AG09319 (cell line): Measurements from ENCODE around the gene ACOT12.

ENCODE experiments used
- DNase-seq: peaks from one replicate; pipeline ENCODE4 v3.0.0-alpha.2; 2010; ENCODE audit warnings: low read depth; ENCODE audit errors: extremely low read depth
- CTCF ChIP-seq: IDR thresholded peaks from 2 replicates; pipeline ENCODE4 v1.5.1; 2011; ENCODE audit warnings: low read depth, mild to moderate bottlenecking, inconsistent platforms, low read length, moderate library complexity

Gene ACOT12

GRCh38 chr5:81400375-81400774 is 6.4 kb upstream of the ACOT12 start:
- DNase-seq: no peak

DNA sequence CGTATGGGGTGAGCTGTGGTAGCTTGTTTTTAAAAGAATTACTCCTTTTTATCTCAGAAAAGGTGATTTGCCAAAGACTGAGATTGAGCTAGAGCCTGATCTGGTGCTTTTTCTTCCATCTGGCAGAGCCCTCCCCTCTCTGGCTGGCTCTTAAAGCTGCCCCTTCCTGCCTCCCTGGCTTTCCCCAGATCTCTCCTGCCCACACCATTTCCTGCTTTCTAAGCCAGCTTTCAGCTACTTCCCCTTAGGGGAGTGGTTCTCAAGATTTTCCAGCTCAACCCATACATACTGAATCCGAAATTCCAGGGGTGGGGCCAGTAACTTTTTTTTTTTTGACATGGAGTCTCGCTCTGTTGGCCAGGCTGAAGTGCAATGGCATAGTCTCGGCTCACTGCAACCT is 4.8 kb upstream of the ACOT12 start:
- no peak for DNase-seq
- no peak for TF ChIP-seq CTCF

More at GRCh38 chr5:81400375-81400774, 6.4 kb upstream of the ACOT12 start:
- TF ChIP-seq CTCF: no peak

GRCh38 chr5:81397176-81397575 is 3.2 kb upstream of the ACOT12 start:
- no peak for DNase-seq
- no peak for TF ChIP-seq CTCF

DNA sequence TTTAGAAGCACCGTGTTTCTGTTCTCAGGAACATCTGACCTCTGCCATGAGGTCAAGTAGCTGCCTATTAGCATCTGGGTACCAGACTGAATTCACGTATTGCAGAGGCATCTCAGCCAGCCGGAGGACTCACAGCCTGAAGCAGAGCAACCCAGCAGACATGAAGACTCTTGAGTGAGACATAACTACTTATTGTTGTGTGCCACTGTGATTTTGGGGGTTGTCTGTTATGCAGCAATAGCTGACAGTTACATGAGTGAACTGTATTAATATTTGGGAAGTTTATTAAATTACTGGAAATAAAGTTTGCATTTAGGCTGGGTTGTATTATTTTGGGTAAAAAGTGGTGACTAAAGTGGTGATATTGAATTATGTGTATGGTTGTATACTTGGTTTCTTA is 1.3 kb upstream of the ACOT12 start:
- no peak for TF ChIP-seq CTCF
- DNase-seq: no peak

GRCh38 chr5:81393430-81393782 is 528 bp downstream of the ACOT12 start:
- DNase-seq: no peak
- TF ChIP-seq CTCF: peak; percentile 10

- TF ChIP-seq CTCF: no peak
- no peak for DNase-seq
Measured at GRCh38 chr5:81389025-81389424, 4.9 kb downstream of the ACOT12 start.

DNA sequence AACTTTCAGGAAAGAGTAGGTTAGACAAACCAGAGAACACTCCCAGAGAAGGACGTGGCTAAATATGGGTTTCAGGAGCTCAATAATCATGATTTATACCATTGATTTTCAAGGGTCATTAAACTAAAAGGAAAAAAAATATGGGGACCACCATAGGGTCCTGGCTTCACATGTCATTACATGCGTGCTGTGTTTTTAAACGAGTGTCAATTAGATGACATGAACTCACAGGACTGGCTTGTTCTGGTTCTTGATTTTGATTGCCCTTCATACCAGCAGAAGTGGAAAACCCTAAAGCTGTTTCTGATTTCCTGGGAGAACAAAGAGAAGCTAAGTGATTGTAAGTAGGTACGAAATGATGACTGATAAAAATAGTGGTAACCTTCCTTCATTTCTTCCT is 5.8 kb downstream of the ACOT12 start:
- no peak for DNase-seq
- TF ChIP-seq CTCF: no peak
